Subcutaneous adipose tissue (tissue), 4 donors: ENCODE data around the gene DCP2. TPM values are rescaled to one million over a fixed set of nuclear protein-coding genes. Genes with fewer than 3 reads are reported as not detected.

Experiments
- CTCF ChIP-seq: fragments of 450-650 bp; IDR thresholded peaks from one replicate; pipeline ENCODE4 v1.5.1; 2016; ENCODE audit warnings: low read depth, mild to moderate bottlenecking, control low read depth, antibody characterized with exemption, moderate library complexity
- total RNA-seq, 4 donors: library from RNA; depleted of rRNA; stranded (reverse); fragments of >200 nt; gene quantifications; one replicate each; pipeline ENCODE4 v1.1.0, GENCODE V29; 2016

DCP2 gene
- total RNA-seq, 4 donors from 2014 or later: 36.2 to 55.9 (median 36.7) TPM

GRCh38 chr5:113002423-113002822 lies 25.8 kb downstream of the DCP2 start:
- TF ChIP-seq CTCF: no peak

- TF ChIP-seq CTCF: no peak
Observed at GRCh38 chr5:113003763-113004162, 27.2 kb downstream of the DCP2 start.

- no peak for TF ChIP-seq CTCF
Observed at GRCh38 chr5:113005454-113005853, 28.9 kb downstream of the DCP2 start.

GRCh38 chr5:113017881-113018635 lies 41.5 kb downstream of the DCP2 start:
- TF ChIP-seq CTCF: no peak

GRCh38 chr5:113020461-113021273 lies 44.1 kb downstream of the DCP2 start:
- no peak for TF ChIP-seq CTCF

- TF ChIP-seq CTCF: no peak
Observed at GRCh38 chr5:113022661-113023060, 46.1 kb downstream of the DCP2 start.

- TF ChIP-seq CTCF: no peak
Observed at GRCh38 chr5:113024076-113024697, 47.6 kb downstream of the DCP2 start.
